Activated naive CD8-positive, alpha-beta T cell treated with anti-CD3 and anti-CD28 coated beads, Interleukin-2, amount 50 U/mL, for 16 hours (primary cell): Measurements from ENCODE around the gene TRAK1.
"Not testable (repeated sequence)": the region's sequence is repeated elsewhere in the genome, so short reads cannot be mapped to it uniquely, and the experiment has no call there.

Experiments used
- DNase-seq: peaks from one replicate; pipeline ENCODE4 v3.0.0-alpha.2; 2020; ENCODE audit warnings: low read depth, low spot score

Gene TRAK1, protein sequence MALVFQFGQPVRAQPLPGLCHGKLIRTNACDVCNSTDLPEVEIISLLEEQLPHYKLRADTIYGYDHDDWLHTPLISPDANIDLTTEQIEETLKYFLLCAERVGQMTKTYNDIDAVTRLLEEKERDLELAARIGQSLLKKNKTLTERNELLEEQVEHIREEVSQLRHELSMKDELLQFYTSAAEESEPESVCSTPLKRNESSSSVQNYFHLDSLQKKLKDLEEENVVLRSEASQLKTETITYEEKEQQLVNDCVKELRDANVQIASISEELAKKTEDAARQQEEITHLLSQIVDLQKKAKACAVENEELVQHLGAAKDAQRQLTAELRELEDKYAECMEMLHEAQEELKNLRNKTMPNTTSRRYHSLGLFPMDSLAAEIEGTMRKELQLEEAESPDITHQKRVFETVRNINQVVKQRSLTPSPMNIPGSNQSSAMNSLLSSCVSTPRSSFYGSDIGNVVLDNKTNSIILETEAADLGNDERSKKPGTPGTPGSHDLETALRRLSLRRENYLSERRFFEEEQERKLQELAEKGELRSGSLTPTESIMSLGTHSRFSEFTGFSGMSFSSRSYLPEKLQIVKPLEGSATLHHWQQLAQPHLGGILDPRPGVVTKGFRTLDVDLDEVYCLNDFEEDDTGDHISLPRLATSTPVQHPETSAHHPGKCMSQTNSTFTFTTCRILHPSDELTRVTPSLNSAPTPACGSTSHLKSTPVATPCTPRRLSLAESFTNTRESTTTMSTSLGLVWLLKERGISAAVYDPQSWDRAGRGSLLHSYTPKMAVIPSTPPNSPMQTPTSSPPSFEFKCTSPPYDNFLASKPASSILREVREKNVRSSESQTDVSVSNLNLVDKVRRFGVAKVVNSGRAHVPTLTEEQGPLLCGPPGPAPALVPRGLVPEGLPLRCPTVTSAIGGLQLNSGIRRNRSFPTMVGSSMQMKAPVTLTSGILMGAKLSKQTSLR

DNA sequence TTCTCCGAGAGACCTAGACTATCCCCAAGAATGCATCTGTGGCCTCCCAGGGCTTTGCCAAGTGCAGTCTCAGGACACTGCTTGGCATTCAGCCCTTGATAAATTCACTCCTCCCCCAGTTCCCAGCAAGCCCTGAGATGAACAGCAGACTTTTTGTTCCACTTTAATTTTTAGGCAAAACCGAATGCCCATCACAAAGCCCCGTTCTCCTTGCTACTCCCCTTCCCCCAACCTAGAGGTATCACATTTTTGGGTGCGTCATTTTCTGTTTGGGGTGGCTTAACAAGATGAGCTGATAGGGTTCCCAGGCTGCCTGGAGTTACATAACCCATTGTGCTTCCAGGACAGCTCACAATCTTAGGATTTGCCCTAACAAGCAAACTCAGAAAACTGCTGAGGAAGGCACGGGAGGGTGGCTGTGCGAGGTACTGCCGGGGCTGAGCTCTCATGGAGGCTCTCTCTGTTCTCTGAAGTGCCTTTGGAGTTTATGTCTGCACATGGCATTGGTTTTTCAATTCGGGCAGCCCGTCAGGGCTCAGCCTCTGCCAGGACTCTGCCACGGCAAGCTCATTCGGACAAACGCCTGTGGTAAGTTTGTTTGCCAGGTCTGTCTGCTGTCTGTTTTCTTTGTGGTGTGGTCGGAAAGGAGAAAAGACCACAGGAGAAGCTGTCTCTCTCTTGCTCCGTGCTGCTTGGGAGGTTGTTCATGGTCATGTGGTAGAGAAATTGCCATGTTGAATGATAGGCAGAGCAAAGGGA is at the start of gene TRAK1:
Gene TRAK1, plus strand, starts transcription at position 385 of the 759 bp plus-strand sequence. Its CDS starts 113 bp downstream, at position 498.
- no peak for DNase-seq

DNA sequence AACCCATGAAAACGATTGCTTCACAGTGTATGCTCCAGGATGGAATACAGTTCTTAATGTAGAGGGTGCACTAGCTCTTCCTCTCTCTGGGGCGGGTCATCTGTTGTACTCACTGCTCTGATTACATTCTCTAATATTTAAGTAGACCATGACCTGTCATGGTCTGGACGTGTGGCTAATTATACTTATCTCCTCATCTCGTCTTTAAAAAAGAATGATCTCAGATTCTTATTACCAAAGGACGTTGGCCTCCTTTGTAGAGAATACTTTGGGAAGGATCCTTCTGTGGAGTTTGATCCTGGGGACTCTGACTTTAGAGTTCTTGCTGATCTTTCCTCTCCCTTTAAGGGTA is 48.4 kb upstream of the TRAK1 start:
- no peak for DNase-seq

DNA sequence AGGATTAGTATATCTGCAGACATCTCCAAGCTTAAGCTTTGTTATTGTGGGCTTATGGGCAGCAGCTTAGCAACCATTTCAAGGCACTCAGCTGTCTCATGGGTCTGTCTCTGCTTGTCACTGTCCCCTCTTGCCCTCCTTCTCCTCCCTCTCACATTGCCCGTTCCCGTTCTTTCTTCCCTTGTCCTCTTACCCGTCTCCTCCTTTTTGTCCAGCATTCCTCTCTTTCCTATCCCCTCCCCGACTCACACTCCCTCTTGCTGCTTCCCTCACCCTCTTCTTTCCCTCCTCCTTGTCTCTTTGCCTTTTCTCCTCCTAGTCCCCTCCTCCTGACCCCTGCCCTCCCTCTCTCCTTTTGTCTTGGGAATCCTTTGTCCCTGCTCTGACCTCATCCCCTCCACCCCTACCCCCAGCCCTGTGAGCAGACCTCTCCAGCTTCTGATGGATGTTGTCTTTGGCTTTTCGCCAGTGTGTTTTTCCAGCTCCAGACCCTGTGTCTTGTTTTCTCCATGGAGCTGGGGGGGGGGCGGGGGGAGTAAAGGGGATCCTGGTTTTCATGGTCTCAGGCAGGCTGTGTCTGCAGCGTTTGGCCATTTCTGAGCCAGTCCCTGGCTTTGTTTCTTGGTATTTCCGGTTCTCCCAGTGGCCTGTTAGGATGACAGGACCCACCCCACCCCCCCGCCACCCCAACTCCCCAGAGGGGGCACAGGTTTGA is 47.9 kb upstream of the TRAK1 start:
- DNase-seq, result no peak

DNA sequence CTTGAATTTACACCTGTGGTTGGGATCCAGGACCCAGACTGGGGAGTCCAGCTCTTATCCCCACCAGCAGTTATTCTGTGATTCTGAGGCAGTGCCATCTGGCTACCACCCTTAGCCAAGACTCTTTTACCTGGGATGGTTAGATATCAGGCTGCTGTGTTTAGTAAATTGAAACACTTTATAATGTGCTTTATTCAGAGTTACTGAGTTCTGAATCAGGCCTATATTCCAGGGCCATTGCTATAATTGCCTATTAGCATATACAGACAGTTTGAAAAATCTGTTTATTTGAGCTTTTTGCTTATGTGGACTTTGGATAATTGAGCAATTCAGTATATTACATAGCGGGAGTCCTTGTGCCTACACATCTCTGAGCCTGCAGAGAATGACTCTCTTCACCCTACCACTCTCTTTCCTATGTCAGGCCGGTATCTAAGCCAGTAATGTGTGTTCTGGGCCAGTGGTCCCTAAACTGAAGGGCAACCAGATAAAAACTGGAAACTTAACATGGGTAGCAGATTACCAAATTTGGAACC is 45.4 kb upstream of the TRAK1 start:
- DNase-seq, result no peak

DNA sequence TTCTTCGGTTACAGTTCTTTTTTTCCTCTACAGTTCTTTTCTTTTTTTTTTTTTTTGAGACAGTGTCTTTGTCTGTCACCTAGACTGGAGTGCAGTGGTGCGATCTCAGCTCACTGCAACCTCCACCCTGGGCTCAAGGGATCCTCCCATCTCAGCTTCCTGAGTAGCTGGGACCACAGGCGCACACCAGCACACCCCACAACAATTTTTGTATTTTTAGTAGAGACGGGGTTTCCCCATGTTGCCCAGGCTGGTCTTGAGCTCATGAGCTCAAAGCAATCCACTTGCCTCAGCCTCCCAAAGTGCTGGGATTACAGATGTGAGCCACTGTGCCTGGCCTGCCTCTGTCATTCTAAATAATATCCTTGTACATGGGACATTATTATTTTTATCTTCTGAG is 42.6 kb upstream of the TRAK1 start:
- not testable (repeated sequence) for DNase-seq

DNA sequence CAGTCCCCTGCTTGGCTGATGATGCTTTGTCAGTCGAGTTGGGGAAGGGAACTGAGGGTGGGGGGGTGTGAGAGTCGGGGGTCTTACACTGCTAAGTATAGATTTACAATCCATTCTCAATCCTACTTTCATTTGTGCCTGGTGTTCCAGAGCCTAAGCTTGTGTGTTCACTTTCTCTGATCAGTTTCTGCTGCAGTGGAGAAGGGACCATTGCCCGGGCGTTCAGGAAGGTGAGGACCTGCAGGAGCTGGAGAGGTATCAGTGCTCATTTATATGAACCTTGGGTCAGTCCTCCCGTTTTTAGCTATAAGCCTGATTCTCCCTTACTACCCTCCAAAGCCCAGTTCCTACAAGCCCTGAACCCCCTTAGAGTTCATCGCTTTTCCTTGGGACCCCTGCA is 41.0 kb upstream of the TRAK1 start:
- no peak for DNase-seq

DNA sequence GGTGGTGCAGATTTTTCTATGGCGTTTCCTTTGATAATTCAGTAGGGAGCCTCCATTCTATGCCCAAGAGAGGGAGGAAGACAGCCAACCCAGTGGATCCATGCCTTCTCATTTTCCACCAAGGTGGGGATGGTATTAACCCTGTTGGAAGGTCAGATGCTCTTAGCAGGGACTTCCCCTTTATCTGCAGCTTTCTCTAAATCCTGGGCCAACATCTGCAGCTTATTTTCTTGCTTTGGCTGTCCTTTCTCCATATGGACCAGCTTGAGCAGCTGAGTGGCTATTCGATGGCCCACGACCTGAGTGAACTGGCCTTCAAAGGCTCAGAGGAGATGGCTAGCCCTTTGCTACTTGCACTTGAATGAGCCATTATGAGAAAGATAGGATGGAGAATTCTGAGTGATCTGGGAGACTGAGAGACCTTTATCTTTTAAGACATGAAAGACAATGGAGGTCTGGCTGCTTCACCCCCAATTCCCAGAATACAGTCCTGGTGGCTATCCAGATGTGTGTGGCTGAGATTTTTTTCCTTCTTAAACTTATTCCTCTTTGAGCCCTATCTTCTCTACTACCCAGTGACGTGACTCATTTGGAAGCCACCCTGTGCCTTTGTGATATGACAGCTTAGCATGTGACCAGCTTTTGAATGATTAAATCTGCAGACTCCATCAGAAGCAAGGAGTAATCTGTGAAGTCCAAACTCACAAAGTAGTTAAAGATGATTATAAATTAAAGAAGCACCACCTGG is 39.6 kb upstream of the TRAK1 start:
- no peak for DNase-seq

DNA sequence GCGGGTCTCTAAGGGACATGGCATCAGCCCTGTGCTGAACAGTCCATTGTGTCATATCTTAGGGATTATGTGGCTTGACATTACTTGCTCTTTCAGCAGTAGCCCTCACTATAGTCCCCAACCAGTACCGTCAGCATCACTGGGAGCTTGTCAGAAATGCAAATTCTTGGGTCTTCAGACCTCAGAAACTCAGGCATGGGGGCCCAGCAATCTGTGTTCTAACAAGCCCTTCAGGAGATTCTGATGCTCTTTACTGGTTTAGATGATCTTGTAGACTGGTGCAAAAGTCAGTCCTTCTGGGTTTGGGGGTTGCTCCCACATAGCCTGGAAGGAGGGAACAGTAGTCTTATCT is 39.0 kb upstream of the TRAK1 start:
- no peak for DNase-seq

DNA sequence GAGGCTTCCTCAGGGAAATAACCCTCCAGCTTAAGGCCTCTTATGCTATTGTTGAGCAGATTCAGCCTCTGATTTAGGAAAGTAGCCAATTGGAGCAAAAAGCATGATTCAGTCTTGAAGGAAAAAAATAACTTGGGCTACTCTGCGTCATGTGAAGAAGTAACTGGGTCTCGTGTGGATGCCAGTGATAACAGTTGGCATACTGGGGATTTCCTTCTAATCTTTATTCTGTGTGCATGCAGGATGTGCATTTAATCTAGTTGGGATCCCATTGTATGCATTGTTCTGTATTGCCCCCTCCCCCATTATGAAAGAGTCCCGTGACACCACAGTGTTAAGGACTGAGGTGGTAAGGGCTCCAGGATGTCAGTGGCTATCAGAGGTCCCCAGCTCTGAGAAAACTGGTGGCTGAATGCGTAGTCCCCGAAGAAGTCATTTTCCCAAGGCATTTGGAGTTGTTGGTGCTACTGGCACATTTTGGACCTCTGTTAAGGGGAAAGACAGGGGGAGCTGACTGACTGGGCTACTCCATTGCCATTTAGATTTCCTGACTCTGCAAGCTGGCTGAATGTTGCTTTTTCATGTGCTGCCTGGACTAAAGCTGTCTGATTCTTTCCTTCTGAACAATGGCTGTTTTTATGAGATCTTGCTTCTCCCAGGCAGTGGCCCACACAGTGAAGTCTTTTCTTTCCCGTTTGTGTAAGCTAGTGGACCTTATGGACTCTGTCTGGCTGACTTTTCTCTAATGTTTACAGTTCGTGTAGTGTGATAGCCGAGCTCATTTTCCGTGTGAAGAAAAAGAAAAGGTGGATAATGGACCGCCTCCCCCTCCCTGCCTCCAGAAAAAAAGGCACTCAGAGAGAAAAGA is 38.4 kb upstream of the TRAK1 start:
- DNase-seq, result no peak

DNA sequence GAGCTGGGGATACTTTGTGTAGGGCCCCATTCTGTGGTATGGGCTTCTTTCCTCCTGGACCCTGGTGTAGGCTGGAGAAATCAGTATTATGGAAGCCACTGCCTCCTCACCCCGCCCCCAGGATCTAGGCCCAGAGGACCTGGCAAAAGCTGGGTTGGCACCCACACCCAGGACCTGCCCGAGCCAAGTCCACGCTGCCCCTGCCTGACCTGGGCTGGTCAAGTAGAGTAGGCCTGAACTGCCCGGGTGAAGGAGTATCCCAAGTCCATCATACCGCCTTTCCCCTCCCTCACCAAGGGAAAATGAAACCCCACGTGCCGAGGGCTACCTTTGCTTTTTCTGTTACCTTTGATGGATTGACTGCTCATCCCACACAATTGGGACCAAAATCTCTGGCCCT is 37.7 kb upstream of the TRAK1 start:
- no peak for DNase-seq

DNA sequence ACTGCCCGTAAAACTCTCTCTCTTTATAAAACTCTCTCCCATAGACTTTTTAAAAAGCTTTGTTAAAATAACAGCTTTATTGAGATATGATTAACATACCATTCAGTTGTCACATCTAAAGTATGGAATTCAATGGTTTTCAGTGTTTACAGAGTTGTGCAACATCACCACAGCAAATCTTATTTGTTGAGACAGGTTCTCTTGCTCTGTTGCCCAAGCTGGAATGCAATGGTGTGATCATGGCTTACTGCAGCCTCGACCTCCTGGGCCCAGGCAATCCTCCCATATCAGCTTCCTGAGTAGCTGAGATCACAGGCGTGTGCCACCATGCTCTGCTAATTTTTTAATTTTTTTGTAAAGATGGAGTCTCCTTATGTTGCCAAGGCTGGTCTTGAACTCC is 35.9 kb upstream of the TRAK1 start:
- no peak for DNase-seq

DNA sequence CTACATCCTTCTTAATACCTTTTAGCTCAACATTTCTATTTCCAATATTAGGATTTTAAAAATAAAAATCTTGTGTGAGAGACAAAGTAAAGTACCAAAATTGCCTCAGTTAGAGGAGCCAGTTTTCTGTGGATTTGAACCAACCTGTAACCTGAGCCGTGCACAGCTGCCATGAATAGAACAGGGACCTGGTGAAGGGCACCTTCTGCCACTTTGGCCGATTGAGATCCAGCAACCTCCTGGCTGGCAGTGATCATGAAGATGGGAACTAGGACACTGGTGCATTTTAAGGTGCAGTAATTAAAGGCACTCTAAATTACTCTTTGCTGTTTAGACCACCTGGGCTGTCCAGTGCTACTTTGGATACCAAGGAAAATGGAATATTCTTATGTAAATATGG is 34.3 kb upstream of the TRAK1 start:
- no peak for DNase-seq

DNA sequence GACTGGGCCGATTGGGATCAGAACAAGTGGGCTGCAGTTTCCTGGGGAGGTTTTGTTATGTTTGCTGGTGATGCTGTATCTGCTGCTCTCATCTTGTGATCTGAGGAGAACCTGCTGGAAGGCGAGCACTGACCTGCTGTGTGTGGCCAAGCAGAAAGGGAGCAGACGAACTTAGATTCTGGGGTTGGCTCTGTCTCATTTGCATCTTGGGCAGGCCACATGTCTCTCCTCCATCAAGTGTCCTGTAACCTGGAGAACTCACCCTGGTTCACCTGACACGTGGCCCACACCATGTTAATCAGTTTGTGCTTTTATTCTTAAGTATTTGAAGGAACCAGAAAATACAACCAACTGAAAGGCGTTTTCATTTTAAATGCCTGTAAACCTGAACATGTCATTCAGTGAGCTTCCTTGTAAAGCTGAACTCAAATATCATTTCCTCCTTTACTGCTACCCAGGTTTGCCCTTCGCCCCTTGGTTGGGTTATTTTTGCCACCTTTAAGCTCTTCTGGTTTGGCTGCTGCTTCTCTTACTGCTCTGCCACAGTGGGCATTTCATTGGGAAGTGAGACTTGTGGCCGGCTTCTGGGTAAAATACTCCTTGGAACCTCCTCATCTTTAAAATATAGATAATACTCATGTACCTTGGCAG is 33.5 kb upstream of the TRAK1 start:
- DNase-seq, result no peak

DNA sequence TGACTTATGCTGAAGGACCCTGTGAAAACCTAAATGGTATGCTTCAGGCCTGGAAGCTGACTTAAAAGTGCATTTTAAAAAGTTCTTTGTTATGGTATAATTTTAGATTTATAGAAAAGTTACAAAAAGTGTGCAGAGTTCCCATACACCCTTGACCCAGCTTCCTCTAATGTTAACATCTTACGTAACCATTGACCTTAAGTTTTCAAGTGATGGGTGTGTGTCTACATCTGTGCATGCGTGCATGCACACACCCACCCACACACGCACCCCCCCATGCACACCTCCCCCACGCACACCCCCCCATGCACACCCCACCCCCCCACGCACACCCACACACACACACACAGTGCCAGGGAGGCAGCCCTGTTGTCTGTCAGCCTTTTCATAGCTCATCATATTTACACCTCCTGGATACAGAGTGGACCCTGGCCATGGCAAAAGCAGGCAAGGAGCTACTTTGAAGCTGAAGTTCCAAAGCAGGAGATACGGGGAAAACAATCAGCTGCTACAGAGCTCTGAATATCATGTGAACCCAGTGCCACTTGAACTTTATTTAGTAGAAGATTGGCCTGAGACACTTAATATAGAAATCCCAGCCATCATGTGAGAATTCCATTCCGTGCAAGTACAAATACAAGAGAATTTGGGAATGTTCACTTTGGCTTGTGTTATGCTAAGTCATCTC is 30.0 kb upstream of the TRAK1 start:
- DNase-seq, result no peak

DNA sequence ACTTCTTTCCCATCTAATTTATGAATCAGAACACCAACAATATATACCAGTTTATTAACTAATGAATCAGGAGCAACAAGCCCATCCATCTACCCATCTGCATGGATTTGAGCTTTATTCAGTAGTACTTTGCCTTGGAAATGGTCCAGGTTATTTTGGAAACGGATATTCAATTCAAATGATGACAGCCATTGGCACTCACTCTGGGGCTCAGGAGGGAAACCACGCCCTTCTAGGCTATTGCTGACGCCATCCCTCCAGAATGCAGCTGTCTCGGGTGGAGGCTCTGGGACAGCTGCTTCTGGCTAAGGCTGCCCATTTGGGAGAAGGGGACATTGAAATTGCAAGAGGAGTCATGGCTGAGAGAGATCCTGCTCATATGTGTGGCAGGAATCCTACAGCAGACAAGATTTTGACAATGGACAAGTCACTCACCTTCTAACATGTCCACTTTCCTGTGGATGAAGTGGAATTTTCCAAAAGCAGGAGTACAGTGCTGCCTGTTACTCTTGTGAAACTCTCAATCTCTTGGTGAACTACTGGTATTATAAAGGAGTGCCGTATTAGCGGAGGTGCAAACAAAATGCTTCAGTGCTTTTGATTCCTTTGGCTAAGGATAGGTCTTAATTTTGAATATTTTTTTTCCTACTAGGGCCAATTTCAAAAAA is 29.3 kb upstream of the TRAK1 start:
- no peak for DNase-seq

DNA sequence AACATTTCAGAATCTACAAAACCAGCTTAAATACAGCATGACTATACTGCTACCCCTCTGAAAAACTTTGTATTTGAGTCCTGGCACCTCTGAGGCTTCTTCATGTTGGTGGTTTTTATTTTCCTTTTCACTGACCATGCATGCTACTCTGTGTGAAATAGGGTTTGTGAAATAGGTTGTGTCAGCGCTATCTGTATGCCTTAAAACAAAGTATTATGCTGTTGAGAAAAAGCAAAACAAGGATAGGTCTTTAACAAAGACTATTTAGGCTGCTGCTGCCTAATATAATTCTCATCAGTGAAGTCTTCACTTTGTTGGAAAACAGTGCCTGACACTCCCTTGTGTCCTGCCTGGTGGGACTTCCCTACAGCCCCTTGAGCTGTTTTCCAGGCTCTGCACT is 28.7 kb upstream of the TRAK1 start:
- no peak for DNase-seq

DNA sequence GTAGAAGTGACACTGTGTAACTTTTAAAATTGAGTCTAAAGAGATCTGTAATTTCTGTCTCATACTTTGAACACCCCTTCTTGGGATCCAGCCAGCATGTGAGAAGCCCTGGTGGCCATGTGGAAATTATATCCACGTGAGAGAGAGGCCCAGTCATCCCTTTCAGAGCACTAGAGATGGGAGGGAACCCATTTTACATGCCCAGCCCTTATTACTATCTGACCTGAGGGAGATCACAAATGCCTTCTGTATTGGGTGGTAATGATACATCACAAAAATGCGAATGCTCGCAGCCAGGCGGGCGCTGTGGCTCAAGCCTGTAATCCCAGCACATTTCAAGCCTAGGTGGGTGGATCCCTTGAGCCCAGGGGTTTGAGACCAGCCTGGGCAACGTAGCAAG is 27.3 kb upstream of the TRAK1 start:
- no peak for DNase-seq
